Mesendoderm (in vitro differentiated cells): ENCODE results near the gene NSD1.

Experiments used
- DNase-seq: peaks from one replicate; pipeline ENCODE4 v3.0.0; 2013
- H2AK5ac ChIP-seq: 2 replicates; pipeline ENCODE4 v1.6.1; 2013; ENCODE audit warnings: low read length, inconsistent platforms
- H2BK120ac ChIP-seq: 2 replicates; pipeline ENCODE4 v1.6.1; 2013; ENCODE audit warnings: low read depth, mild to moderate bottlenecking, low read length, moderate library complexity, mixed read lengths
- H2BK15ac ChIP-seq: replicated peaks from 2 replicates; pipeline ENCODE4 v1.6.1; 2013; ENCODE audit warnings: low read depth, mild to moderate bottlenecking, moderate library complexity
- H2BK5ac ChIP-seq: 2 replicates; pipeline ENCODE4 v1.6.1; 2013; ENCODE audit warnings: low read length, inconsistent platforms
- H3K18ac ChIP-seq: 2 replicates; pipeline ENCODE4 v1.6.1; 2013; ENCODE audit warnings: mild to moderate bottlenecking, low read length, mixed read lengths
- H3K23ac ChIP-seq: one replicate; pipeline ENCODE4 v1.6.1; 2013; ENCODE audit warnings: low read length
- H3K27ac ChIP-seq: 2 replicates; pipeline ENCODE4 v1.5.1; 2013; ENCODE audit warnings: low read depth, mild to moderate bottlenecking, inconsistent platforms, low read length, moderate library complexity
- H3K27me3 ChIP-seq: 2 replicates; pipeline ENCODE4 v1.6.1; 2013; ENCODE audit warnings: low read length, control low read depth, mild to moderate bottlenecking, inconsistent platforms; ENCODE audit not compliant: insufficient read depth, poor library complexity
- H3K36me3 ChIP-seq: 2 replicates; pipeline ENCODE4 v1.6.1; 2013; ENCODE audit warnings: low read length, inconsistent platforms; ENCODE audit not compliant: control insufficient read depth, insufficient read depth
- H3K4ac ChIP-seq: one replicate; pipeline ENCODE4 v1.6.1; 2013; ENCODE audit warnings: low read depth, mild to moderate bottlenecking, low read length, moderate library complexity
- H3K4me1 ChIP-seq: 2 replicates; pipeline ENCODE4 v1.6.1; 2013; ENCODE audit warnings: low read depth, low read length, inconsistent platforms; ENCODE audit not compliant: control insufficient read depth
- H3K4me2 ChIP-seq: 2 replicates; pipeline ENCODE4 v1.6.1; 2013; ENCODE audit warnings: low read length
- H3K4me3 ChIP-seq: 2 replicates; pipeline ENCODE4 v1.5.1; 2013; ENCODE audit warnings: mild to moderate bottlenecking, low read length
- H3K56ac ChIP-seq: one replicate; pipeline ENCODE4 v1.6.1; 2013; ENCODE audit warnings: low read length
- H3K79me1 ChIP-seq: 2 replicates; pipeline ENCODE4 v1.6.1; 2013; ENCODE audit warnings: low read length, inconsistent platforms
- H3K79me2 ChIP-seq: 2 replicates; pipeline ENCODE4 v1.6.1; 2013; ENCODE audit warnings: mild to moderate bottlenecking, low read length; ENCODE audit not compliant: control insufficient read depth, insufficient read depth
- H3K9ac ChIP-seq: 2 replicates; pipeline ENCODE4 v1.6.1; 2013; ENCODE audit warnings: low read length, inconsistent platforms
- H4K5ac ChIP-seq: one replicate; pipeline ENCODE4 v1.6.1; 2013; ENCODE audit warnings: low read length
- H4K8ac ChIP-seq: one replicate; pipeline ENCODE4 v1.6.1; 2013; ENCODE audit warnings: low read depth, mild to moderate bottlenecking, control low read depth, low read length, moderate library complexity
- WGBS: extraction: QIAGEN DNeasy Blood & Tissue Kit; methylation state at CpG from one replicate; pipeline ENCODE4 v1.1.7; 2013; ENCODE audit warnings: low lambda C conversion rate, missing lambda C conversion rate; ENCODE audit not compliant: insufficient coverage; ENCODE audit errors: extremely low coverage; 5-methylcytosine and 5-hydroxymethylcytosine counted together

Gene NSD1

DNA sequence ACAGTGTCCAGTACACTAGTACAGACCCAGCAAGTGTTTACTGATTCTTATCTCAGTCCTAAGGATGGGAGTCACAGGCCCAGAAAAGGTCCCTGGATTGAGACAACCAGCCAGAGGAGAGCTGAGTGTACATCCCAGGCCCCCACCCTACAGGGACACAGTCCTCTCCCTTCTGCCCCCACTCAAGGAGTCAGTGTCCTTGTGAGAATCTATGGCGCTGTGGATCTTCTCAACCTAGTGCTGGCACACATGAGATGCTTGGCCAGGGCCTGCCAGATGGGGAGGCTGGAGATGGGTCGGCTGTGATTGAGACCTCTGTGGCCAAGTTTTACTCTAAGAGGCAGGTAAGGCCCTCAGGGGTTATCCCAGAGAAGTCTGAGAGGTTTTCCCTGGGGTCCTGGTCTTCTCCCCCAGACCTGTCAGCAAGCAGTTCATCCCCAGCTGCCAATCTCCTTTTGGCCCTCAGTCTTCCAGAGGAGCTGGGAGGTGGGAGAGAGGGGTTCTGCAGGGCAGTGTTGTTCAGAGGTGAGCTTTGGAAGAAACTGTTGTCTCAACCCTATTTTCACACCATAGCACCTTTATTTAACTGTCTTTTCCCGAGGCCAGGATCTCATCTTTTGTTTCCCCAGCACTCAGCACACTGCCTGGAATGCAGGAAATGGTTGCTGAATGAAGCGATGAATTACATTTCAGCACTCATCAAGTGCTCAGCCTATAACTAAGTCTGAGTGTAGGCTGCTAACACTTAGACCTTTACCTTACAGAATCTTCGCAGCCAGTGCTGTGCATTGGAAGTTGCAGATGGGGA lies 3.2 kb upstream of the NSD1 start:
- Histone ChIP-seq H3K27ac (no peak overlapping the region), H3K4me2 (no peak overlapping the region), H2BK5ac (no peak overlapping the region), H2AK5ac (peak overlapping the region; percentile 100), H3K18ac (no peak overlapping the region), H3K23ac (no peak overlapping the region), H3K4me3 (no peak overlapping the region), H3K4me1 (peaks cover 18% of the 10 kb centered on the region), H4K8ac (no peak overlapping the region), H3K79me1 (peaks cover 8% of the 10 kb centered on the region), H3K27me3 (no peaks in the 10 kb centered on the region), H3K56ac (peak overlapping the region; percentile 65), H2BK15ac (no peak overlapping the region), H4K5ac (no peak overlapping the region), H3K4ac (no peak overlapping the region), H3K9ac (peak overlapping the region; percentile 100), H2BK120ac (no peak overlapping the region), H3K36me3 (peaks cover 4% of the 10 kb centered on the region), H3K79me2 (peaks cover 15% of the 10 kb centered on the region)
- peak; percentile 72 for DNase-seq
- no CpG with 5 or more reads among the region's 5 CpGs for WGBS

DNA sequence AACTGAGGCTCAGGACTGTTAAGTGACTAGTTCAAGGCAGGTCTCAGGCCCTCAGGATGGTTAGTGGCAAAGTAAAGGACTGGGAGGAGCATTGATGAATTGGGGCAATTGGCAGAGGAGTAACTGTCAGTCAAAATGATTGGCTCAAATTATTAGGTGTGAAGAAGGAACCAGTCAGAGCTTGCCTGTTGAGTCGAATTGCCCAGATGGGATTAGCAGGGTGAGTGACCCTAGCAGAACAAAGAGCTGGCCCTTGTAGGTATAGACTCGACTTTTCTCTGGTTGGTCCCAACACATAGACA lies 2.6 kb upstream of the NSD1 start:
- no peak overlapping the region for H3K27ac ChIP-seq
- H2AK5ac ChIP-seq: peak overlapping the region; percentile 100
- no peak overlapping the region for H2BK120ac ChIP-seq
- no peak overlapping the region for H4K8ac ChIP-seq
- H3K4ac ChIP-seq: no peak overlapping the region
- peak overlapping the region; percentile 100 for H3K56ac ChIP-seq
- H3K23ac ChIP-seq: peak overlapping the region; percentile 80
- DNase-seq: no peak
- no peak overlapping the region for H3K18ac ChIP-seq
- no peaks in the 10 kb centered on the region for H3K27me3 ChIP-seq
- peaks cover 22% of the 10 kb centered on the region for H3K4me1 ChIP-seq
- no CpG with 5 or more reads among the region's 2 CpGs for WGBS
- peaks cover 7% of the 10 kb centered on the region for H3K36me3 ChIP-seq
- no peak overlapping the region for H3K4me2 ChIP-seq
- H3K4me3 ChIP-seq: no peak overlapping the region
- peaks cover 20% of the 10 kb centered on the region for H3K79me2 ChIP-seq
- H2BK15ac ChIP-seq: no peak overlapping the region
- no peak overlapping the region for H2BK5ac ChIP-seq
- H3K79me1 ChIP-seq: peaks cover 11% of the 10 kb centered on the region
- peak overlapping the region; percentile 12 for H4K5ac ChIP-seq
- peak overlapping the region; percentile 100 for H3K9ac ChIP-seq

DNA sequence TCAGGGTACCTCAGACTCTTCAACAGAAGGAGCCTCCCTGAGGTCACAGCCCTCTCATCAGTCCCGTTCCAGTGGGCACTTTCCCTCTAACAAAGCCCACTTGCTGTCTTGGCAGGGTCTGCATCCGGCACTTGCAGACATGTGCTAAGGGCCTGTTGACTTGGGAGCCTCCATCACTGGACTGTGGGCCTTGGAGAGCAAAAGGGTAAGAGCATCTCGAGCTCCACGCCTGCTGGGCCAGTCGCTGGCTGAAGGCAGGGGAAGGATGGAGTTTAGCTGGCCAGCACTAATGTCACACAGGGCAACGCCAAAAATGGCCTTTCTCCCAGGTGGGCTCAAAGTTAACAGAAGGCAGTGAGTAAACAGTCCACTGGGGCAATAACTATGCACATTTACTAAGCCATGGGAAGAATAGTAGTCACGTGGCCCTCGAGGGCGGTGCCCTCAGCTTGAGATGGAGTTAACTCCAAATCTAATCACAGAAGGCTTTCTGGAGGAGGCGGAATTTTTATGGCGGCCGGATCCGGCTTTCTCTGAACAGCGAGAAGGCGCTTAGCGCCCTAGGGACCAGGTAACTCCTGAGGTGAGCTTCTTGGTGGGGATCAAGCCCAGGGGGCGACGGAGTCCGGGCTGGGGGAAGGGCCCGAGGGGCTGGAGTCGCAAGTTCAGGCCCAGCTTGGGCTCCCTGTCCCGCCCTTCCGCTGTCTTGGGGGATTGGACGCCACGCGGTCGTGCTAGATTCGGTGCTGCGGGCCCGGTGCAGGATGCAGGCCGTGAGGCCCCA lies 2.0 kb upstream of the NSD1 start:
- H3K9ac ChIP-seq: peak overlapping the region; percentile 100
- peak overlapping the region; percentile 98 for H3K4ac ChIP-seq
- H3K18ac ChIP-seq: peak overlapping the region; percentile 86
- H3K4me2 ChIP-seq: peak overlapping the region; percentile 61
- H2AK5ac ChIP-seq: peak overlapping the region; percentile 100
- H3K79me2 ChIP-seq: peaks cover 25% of the 10 kb centered on the region
- H4K8ac ChIP-seq: no peak overlapping the region
- peak overlapping the region; percentile 82 for H2BK5ac ChIP-seq
- no peaks in the 10 kb centered on the region for H3K27me3 ChIP-seq
- H3K56ac ChIP-seq: peak overlapping the region; percentile 100
- H3K36me3 ChIP-seq: peaks cover 7% of the 10 kb centered on the region
- DNase-seq: peak; percentile 70
- peak overlapping the region; percentile 94 for H3K23ac ChIP-seq
- H3K79me1 ChIP-seq: peaks cover 11% of the 10 kb centered on the region
- peak overlapping the region; percentile 98 for H3K27ac ChIP-seq
- H4K5ac ChIP-seq: peak overlapping the region; percentile 12
- WGBS: no CpG with 5 or more reads among the region's 31 CpGs
- peak overlapping the region; percentile 47 for H2BK120ac ChIP-seq
- peak overlapping the region; percentile 88 for H3K4me3 ChIP-seq
- H2BK15ac ChIP-seq: no peak overlapping the region
- peaks cover 22% of the 10 kb centered on the region for H3K4me1 ChIP-seq

DNA sequence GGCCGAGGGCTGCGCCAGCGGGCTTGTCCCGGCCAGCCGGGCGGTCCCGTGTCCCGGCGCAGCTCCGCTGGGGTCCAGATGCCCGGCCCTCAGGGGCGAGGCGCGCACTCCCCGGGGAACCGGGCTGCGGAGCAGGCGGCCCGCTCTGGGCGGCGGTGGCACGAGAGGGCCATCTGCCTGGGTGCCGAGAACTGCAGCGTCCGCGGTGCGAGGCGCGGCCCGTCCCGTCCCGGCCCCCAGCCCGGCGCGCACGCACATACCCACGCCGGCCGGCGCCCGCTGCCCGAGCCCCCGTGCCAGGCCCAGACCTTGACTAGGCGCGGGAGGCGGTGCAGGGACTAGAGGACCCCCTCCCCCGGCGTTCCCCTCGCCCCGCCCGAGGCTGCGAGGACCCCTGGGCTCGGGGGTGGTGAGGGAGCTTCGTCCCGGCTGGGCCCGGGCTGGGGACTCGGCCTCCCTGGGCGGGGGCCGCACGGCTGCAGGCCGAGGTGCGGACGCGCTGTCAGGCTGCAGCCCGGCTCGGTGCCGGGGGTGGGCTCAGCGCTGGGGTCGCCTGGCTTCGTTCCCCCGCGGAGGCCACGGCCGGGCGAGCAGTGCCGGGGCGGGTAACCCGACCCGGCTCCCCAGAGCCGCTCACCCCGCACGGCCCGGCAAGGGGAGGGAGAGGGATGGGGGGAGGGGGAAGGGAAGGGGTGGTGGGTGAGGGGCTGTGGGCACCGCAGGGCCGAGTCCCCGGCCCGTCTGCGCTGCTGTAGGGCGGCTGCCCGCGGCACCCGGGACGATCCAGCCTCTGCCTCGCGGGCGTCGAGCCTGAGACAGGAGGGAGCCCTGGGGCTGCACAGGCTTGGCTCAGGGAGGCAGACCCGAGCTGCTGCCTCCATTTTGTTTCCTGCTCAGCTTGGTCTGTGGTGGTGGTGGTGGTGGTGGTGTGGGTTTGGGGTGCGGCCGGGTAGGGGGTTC lies 1.2 kb upstream of the NSD1 start:
- H2BK120ac ChIP-seq: peak overlapping the region; percentile 47
- peak overlapping the region; percentile 86 for H3K18ac ChIP-seq
- H2BK15ac ChIP-seq: no peak overlapping the region
- H3K27ac ChIP-seq: peak overlapping the region; percentile 98
- H3K79me1 ChIP-seq: peaks cover 11% of the 10 kb centered on the region
- DNase-seq: peak; percentile 84
- peak overlapping the region; percentile 80 for H3K4me2 ChIP-seq
- H2AK5ac ChIP-seq: peak overlapping the region; percentile 82
- H3K4ac ChIP-seq: peak overlapping the region; percentile 98
- peak overlapping the region; percentile 100 for H3K9ac ChIP-seq
- H3K23ac ChIP-seq: peak overlapping the region; percentile 100
- H3K56ac ChIP-seq: peak overlapping the region; percentile 100
- peak overlapping the region; percentile 99 for H4K8ac ChIP-seq
- peaks cover 22% of the 10 kb centered on the region for H3K4me1 ChIP-seq
- H3K36me3 ChIP-seq: peaks cover 7% of the 10 kb centered on the region
- peaks cover 32% of the 10 kb centered on the region for H3K79me2 ChIP-seq
- no CpG with 5 or more reads among the region's 100 CpGs for WGBS
- peak overlapping the region; percentile 88 for H3K4me3 ChIP-seq
- no peaks in the 10 kb centered on the region for H3K27me3 ChIP-seq
- H2BK5ac ChIP-seq: peak overlapping the region; percentile 96
- no peak overlapping the region for H4K5ac ChIP-seq

DNA sequence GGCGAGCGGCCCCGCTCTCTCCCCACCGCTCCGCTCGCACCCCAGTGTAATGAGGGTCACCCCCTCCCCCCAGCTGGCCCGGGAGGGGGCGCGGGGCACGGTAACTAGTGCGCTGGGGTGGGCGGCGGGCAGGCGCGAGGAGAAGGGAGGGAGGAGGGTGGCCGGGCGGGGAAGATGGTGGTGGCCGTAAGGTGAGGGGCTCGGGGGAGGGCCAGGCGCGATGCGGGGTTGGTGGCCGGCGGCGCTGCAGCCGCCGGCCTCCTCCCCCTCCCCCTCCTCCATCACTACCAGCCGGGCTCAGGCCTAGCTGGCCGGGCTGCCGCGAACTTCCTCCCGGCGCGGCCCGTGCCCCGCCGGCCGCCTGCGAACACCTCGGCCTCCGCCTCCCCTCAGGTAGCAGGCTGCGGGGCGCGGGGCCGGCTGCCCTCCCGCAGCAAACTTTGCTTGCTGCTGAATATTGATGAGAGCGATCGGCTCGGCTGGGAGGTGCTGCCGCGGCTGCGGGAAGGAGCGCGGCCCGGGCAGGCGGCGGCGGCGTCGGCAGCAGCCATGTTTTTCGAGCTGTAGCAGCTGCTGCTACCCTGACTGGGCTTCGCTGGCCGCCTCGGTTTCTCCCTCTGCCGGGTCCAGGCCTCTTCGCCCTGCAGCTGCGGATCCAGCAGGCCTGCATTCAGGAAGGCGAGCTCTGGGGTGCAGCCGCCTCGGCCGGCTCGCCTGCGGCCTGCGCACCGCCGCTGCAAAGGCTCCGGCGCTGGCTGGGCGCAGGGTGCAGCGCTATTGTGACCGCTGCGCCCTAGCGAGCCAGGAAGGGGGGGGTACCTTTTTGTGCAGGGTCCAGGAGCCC lies 502 bp downstream of the NSD1 start:
- Histone ChIP-seq H3K23ac (peak overlapping the region; percentile 94), H2BK15ac (no peak overlapping the region), H3K79me1 (peaks cover 11% of the 10 kb centered on the region), H3K36me3 (peaks cover 7% of the 10 kb centered on the region), H2BK120ac (no peak overlapping the region), H3K79me2 (peaks cover 46% of the 10 kb centered on the region), H3K18ac (peak overlapping the region; percentile 97), H3K4me2 (peak overlapping the region; percentile 87), H4K8ac (peak overlapping the region; percentile 79), H4K5ac (no peak overlapping the region), H2AK5ac (no peak overlapping the region), H3K4me1 (peaks cover 22% of the 10 kb centered on the region), H3K27ac (peak overlapping the region; percentile 99), H3K4ac (peak overlapping the region; percentile 98), H3K56ac (peak overlapping the region; percentile 100), H3K9ac (peak overlapping the region; percentile 99), H2BK5ac (peak overlapping the region; percentile 84), H3K4me3 (peak overlapping the region; percentile 91), H3K27me3 (no peaks in the 10 kb centered on the region)
- WGBS: no CpG with 5 or more reads among the region's 83 CpGs
- DNase-seq: peak; percentile 92
